Body of pancreas (tissue), 4 donors: Measurements from ENCODE around the gene NMT1.

ENCODE experiments used
- POLR2A ChIP-seq, 3 donors: fragments of 450-650 bp; IDR thresholded peaks; one replicate each; pipeline ENCODE4 v1.6.1; 2016; ENCODE audit warnings: antibody characterized with exemption in 3 of 3, mild to moderate bottlenecking in 2 of 3
- TF ChIP-seq, protein P1 (sequence below), 7 experiments: fragments of 450-650 bp in 4 of 7; fragments of 200-600 bp in 3 of 7; sonication (generic) in 3 of 7; IDR thresholded peaks; one replicate each; pipeline ENCODE4 v1.5.1; 2016 to 2019; ENCODE audit warnings: antibody characterized with exemption in 7 of 7

- TF ChIP-seq, protein P1, sequence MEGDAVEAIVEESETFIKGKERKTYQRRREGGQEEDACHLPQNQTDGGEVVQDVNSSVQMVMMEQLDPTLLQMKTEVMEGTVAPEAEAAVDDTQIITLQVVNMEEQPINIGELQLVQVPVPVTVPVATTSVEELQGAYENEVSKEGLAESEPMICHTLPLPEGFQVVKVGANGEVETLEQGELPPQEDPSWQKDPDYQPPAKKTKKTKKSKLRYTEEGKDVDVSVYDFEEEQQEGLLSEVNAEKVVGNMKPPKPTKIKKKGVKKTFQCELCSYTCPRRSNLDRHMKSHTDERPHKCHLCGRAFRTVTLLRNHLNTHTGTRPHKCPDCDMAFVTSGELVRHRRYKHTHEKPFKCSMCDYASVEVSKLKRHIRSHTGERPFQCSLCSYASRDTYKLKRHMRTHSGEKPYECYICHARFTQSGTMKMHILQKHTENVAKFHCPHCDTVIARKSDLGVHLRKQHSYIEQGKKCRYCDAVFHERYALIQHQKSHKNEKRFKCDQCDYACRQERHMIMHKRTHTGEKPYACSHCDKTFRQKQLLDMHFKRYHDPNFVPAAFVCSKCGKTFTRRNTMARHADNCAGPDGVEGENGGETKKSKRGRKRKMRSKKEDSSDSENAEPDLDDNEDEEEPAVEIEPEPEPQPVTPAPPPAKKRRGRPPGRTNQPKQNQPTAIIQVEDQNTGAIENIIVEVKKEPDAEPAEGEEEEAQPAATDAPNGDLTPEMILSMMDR (IDR thresholded peaks at IDR 0.05): no peak
- TF ChIP-seq POLR2A (IDR thresholded peaks at IDR 0.05): no peak
Measured at GRCh38 chr17:45088741-45089140, 27.6 kb downstream of the NMT1 start.
